B cell (primary cell): Measurements from ENCODE around the gene TM4SF20. TPM values are rescaled to one million over a fixed set of nuclear protein-coding genes. Genes with fewer than 3 reads are reported as not detected.

Experiments
- ATAC-seq: fragments of 200-7000 bp; cut with Tn5 transposase; one replicate; pipeline ENCODE4 v1.10.0; 2021; ENCODE audit warnings: low read depth, mild to moderate bottlenecking, moderate number of reproducible peaks, moderate library complexity
- CTCF ChIA-PET: fragments of 350-600 bp; sonication (Branson Sonifier 250); formaldehyde crosslinking; loops from one replicate; lab custom pipeline; 2021; ENCODE audit warnings: antibody characterized with exemption, inconsistent platforms; lab: Charles Lee
- POLR2A ChIA-PET: fragments of 350-600 bp; sonication (Branson Sonifier 250); formaldehyde crosslinking; loops from one replicate; lab custom pipeline; 2021; ENCODE audit warnings: antibody characterized with exemption; lab: Charles Lee
- DNase-seq: peaks from one replicate; pipeline ENCODE4 v3.0.0; 2013
- H2AFZ ChIP-seq: 2 replicates; pipeline ENCODE4 v1.6.1; 2012; ENCODE audit warnings: mild to moderate bottlenecking, low read depth, low read length; ENCODE audit not compliant: insufficient read depth, poor library complexity, severe bottlenecking
- H3K27ac ChIP-seq, 2 donors: 1 replicate in 1 of 2; 2 replicates in 1 of 2; pipeline ENCODE4 v1.5.1; 2012 to 2013; ENCODE audit warnings: low read length in 2 of 2, mild to moderate bottlenecking in 2 of 2, moderate library complexity in 1 of 2
- H3K27me3 ChIP-seq, 4 experiments: fragments of 200-600 bp in 1 of 4; sonication (generic) in 1 of 4; replicated peaks in 1 of 4; 1 replicate in 2 of 4; 2 replicates in 2 of 4; pipeline versions ENCODE4 v1.6.1 to v1.7.0; 2013 to 2016; ENCODE audit warnings: low read length in 3 of 4, mild to moderate bottlenecking in 2 of 4, mixed read lengths in 1 of 4, moderate library complexity in 1 of 4; ENCODE audit not compliant: insufficient read depth in 4 of 4, control insufficient read depth in 3 of 4; ENCODE audit errors: control extremely low read depth in 1 of 4
- H3K36me3 ChIP-seq, 2 experiments: replicated peaks in 1 of 2; 1 replicate in 1 of 2; 2 replicates in 1 of 2; pipeline versions ENCODE4 v1.6.1 to v1.7.1; 2013; ENCODE audit warnings: low read length in 1 of 2; ENCODE audit not compliant: insufficient read depth in 2 of 2, control insufficient read depth in 1 of 2; ENCODE audit errors: control extremely low read depth in 1 of 2, extremely low read depth in 1 of 2
- H3K4me1 ChIP-seq, 2 donors: fragments of 200-600 bp in 1 of 2; sonication (generic) in 1 of 2; 1 replicate in 1 of 2; 2 replicates in 1 of 2; pipeline versions ENCODE4 v1.5.1 to v1.6.1; 2013 to 2017; ENCODE audit warnings: low read length in 2 of 2; ENCODE audit not compliant: control insufficient read depth in 2 of 2, insufficient read depth in 2 of 2
- H3K4me2 ChIP-seq: replicated peaks from 2 replicates; pipeline ENCODE3; 2012; ENCODE audit warnings: mild to moderate bottlenecking, low read depth, low read length; ENCODE audit not compliant: poor library complexity, severe bottlenecking
- H3K4me3 ChIP-seq, 5 experiments: fragments of 200-600 bp in 1 of 5; sonication (generic) in 1 of 5; 1 replicate in 3 of 5; 2 replicates in 2 of 5; pipeline versions ENCODE4 v1.5.1 to v1.7.0; 2011 to 2016; ENCODE audit warnings: low read length in 4 of 5, mild to moderate bottlenecking in 4 of 5, low read depth in 2 of 5, control low read depth in 1 of 5, moderate library complexity in 1 of 5; ENCODE audit not compliant: insufficient read depth in 1 of 5; ENCODE audit errors: control extremely low read depth in 1 of 5, extremely low read depth in 1 of 5
- H3K79me2 ChIP-seq: fragments of 200-600 bp; sonication (generic); one replicate; pipeline ENCODE4 v1.6.0; 2016; ENCODE audit warnings: low read length; ENCODE audit not compliant: control insufficient read depth, insufficient read depth
- H3K9ac ChIP-seq: fragments of 200-600 bp; sonication (generic); 2 replicates; pipeline ENCODE4 v1.6.1; 2017; ENCODE audit warnings: mild to moderate bottlenecking, low read length, moderate library complexity
- H3K9me3 ChIP-seq, 3 donors: one replicate each; pipeline versions ENCODE4 v1.6.1 to v1.7.1; 2013; ENCODE audit warnings: low read length in 2 of 3; ENCODE audit not compliant: control insufficient read depth in 2 of 3, insufficient read depth in 1 of 3; ENCODE audit errors: control extremely low read depth in 1 of 3
- H4K20me1 ChIP-seq: 2 replicates; pipeline ENCODE4 v1.6.0; 2012; ENCODE audit warnings: mild to moderate bottlenecking, low read length; ENCODE audit not compliant: insufficient read depth, control insufficient read depth, poor library complexity, severe bottlenecking
- H3K27ac Mint-ChIP-seq: one replicate; pipeline ENCODE4 v1.8.0; 2021; ENCODE audit warnings: mixed read lengths
- H3K27me3 Mint-ChIP-seq: one replicate; pipeline ENCODE4 v1.8.0; 2021; ENCODE audit warnings: mixed read lengths
- H3K4me1 Mint-ChIP-seq: one replicate; pipeline ENCODE4 v1.8.0; 2021; ENCODE audit warnings: mixed read lengths
- H3K4me3 Mint-ChIP-seq: one replicate; pipeline ENCODE4 v1.8.0; 2021; ENCODE audit warnings: mixed read lengths
- H3K9me3 Mint-ChIP-seq: one replicate; pipeline ENCODE4 v1.8.0; 2022; ENCODE audit warnings: mixed read lengths; ENCODE audit not compliant: insufficient read depth
- CTCF ChIP-seq: fragments of 200-600 bp; IDR thresholded peaks from one replicate; pipeline ENCODE4 v1.8.0; 2022; ENCODE audit warnings: antibody characterized with exemption, mild to moderate bottlenecking
- EZH2 ChIP-seq: IDR thresholded peaks from 2 replicates; pipeline ENCODE4 v1.6.1; 2012; ENCODE audit warnings: borderline replicate concordance, low read depth, mild to moderate bottlenecking, moderate library complexity, low read length; ENCODE audit not compliant: insufficient read depth, poor library complexity, severe bottlenecking
- WGBS: methylation state at CpG from one replicate; pipeline ENCODE4 v1.1.5; 2013; ENCODE audit warnings: missing lambda C conversion rate; ENCODE audit not compliant: insufficient coverage; 5-methylcytosine and 5-hydroxymethylcytosine counted together
- intact Hi-C: fragments of 100-400 bp; cut with micrococcal nuclease; formaldehyde crosslinking; loops from one replicate; pipeline ENCODE4 v1.10.0; 2022
- polyA plus RNA-seq: library from polyadenylated mRNA; depleted of rRNA; stranded (reverse); fragments of >200 nt; gene quantifications from 2 replicates; pipeline ENCODE4 v1.2.3, GENCODE V29; 2012
- total RNA-seq, 2 donors: library from RNA; stranded (reverse); fragments of 120-200 nt in 1 of 2; gene quantifications; 1 replicate in 1 of 2; 2 replicates in 1 of 2; pipeline versions ENCODE4 v1.2.3 to v1.2.4, GENCODE V29; 2013 to 2022

TM4SF20 gene
- total and polyA plus RNA-seq, 2 donors (not counting 1 experiment from before 2014, with no cell fraction given): not detected

GRCh38 chr2:227398684-227399670, 19.9 kb upstream of the TM4SF20 start:
- Histone ChIP-seq H2AFZ (no peak overlapping the region), H3K9me3 (no peaks in the 10 kb centered on the region), H3K9ac (no peak overlapping the region), H3K4me3 (no peak overlapping the region), H3K79me2 (no peaks in the 10 kb centered on the region), H3K36me3 (no peaks in the 10 kb centered on the region), H3K4me2 (no peak overlapping the region), H3K4me1 (peaks cover 7 to 14% of the 10 kb centered on the region in 2 donors), H3K27me3 (no peaks in the 10 kb centered on the region), H3K27ac (no peak overlapping the region), H4K20me1 (no peaks in the 10 kb centered on the region)
- Mint-ChIP-seq H3K4me1 (peaks cover 26% of the 10 kb centered on the region), H3K4me3 (no peak overlapping the region), H3K9me3 (no peaks in the 10 kb centered on the region), H3K27ac (no peak overlapping the region), H3K27me3 (no peaks in the 10 kb centered on the region)
- CTCF ChIA-PET: interaction anchor here (0.9 kb wide), 1 partner anchor 14 kb away, joined by 3 read pairs; no protein-coding TSS in a partner anchor
- POLR2A ChIA-PET: no interaction called here
- TF ChIP-seq EZH2 (no peak), CTCF (peak; percentile 38)
- no peak for DNase-seq
- no peak for ATAC-seq
- intact Hi-C loops: no loop called here
- WGBS: 100% methylated on average over 1 of the region's 4 CpGs

- H3K9ac ChIP-seq: no peak overlapping the region
- no peaks in the 10 kb centered on the region for H3K9me3 ChIP-seq
- POLR2A ChIA-PET: no interaction called here
- no peaks in the 10 kb centered on the region for H3K27me3 Mint-ChIP-seq
- 39% methylated on average over 2 of the region's 4 CpGs for WGBS
- H3K27ac ChIP-seq: no peak overlapping the region
- DNase-seq (no peak), ATAC-seq (no peak)
- CTCF ChIA-PET: no interaction called here
- H3K4me2 ChIP-seq: no peak overlapping the region
- no peak overlapping the region for H3K27ac Mint-ChIP-seq
- H4K20me1 ChIP-seq: no peaks in the 10 kb centered on the region
- peaks cover 21 to 25% of the 10 kb centered on the region in 2 donors for H3K4me1 ChIP-seq
- no peaks in the 10 kb centered on the region for H3K27me3 ChIP-seq
- H2AFZ ChIP-seq: peak overlapping the region; percentile 32
- no peaks in the 10 kb centered on the region for H3K9me3 Mint-ChIP-seq
- H3K4me3 ChIP-seq: no peak overlapping the region
- peaks cover 34% of the 10 kb centered on the region for H3K4me1 Mint-ChIP-seq
- no peak for TF ChIP-seq EZH2
- no peak for TF ChIP-seq CTCF
- intact Hi-C loops: no loop called here
- no peaks in the 10 kb centered on the region for H3K79me2 ChIP-seq
- no peaks in the 10 kb centered on the region for H3K36me3 ChIP-seq
- no peak overlapping the region for H3K4me3 Mint-ChIP-seq
Measured at GRCh38 chr2:227397562-227397961, 18.5 kb upstream of the TM4SF20 start.
